ENCODE measurements around the gene SH3BGRL3. TPM values are rescaled to one million over a fixed set of nuclear protein-coding genes. Genes with fewer than 3 reads are reported as not detected.
"Not testable (repeated sequence)": the region's sequence is repeated elsewhere in the genome, so short reads cannot be mapped to it uniquely, and the experiment has no call there.

The SH3BGRL3 gene
- total RNA-seq, 1 experiment from 2014 or later: 42.7 TPM

DNA sequence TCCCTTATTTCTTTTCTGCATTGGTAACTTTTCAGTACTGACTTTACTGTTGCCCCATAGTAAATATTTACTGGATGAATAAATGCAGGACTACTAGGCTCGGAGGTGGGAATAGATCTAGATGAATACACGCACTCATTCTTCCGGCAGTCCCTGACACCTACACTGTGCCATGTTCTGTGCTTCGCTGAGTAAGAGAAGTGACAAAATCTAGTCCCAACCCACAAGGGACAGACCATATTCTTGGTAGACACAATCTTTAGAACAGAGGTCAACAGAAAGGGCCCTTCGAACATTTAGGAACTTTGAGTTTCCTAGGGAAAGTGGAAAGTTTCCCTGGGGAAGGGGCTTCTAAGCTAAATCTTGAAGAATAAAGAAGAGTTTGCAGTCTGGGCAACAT lies 34.6 kb downstream of the SH3BGRL3 start:
- no peak for DNase-seq (ENCODE audit: extremely low read depth, low read depth)

- DNase-seq (ENCODE audit: extremely low read depth, low read depth): no peak
Observed at GRCh38 chr1:26315874-26316850, 36.3 kb downstream of the SH3BGRL3 start.

DNA sequence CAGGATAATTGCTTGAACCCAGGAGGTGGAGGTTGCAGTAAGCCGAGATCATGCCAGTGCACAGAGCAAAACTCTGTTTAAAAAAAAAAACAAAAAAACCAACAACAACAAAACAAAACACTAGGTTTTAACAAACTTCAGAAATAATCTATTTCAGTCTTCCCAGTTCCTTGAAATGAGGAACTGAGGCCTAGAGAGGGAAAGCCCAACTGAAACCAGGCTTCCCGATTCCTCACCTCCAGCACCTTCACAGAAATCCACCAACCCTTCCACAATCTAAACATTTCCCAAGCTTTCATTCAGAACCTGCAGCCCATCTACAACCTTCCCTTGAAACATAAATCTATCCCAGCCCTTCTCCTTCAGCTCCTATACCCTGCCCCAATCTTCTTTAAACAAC lies 37.3 kb downstream of the SH3BGRL3 start:
- DNase-seq (ENCODE audit: extremely low read depth, low read depth): no peak

- DNase-seq (ENCODE audit: extremely low read depth, low read depth): no peak
Observed at GRCh38 chr1:26317612-26318337, 37.9 kb downstream of the SH3BGRL3 start, which contains the start of gene CD52. Gene CD52, plus strand, starts transcription at chr1:26317958. Its CDS starts 60 bp downstream, at chr1:26318018.

DNA sequence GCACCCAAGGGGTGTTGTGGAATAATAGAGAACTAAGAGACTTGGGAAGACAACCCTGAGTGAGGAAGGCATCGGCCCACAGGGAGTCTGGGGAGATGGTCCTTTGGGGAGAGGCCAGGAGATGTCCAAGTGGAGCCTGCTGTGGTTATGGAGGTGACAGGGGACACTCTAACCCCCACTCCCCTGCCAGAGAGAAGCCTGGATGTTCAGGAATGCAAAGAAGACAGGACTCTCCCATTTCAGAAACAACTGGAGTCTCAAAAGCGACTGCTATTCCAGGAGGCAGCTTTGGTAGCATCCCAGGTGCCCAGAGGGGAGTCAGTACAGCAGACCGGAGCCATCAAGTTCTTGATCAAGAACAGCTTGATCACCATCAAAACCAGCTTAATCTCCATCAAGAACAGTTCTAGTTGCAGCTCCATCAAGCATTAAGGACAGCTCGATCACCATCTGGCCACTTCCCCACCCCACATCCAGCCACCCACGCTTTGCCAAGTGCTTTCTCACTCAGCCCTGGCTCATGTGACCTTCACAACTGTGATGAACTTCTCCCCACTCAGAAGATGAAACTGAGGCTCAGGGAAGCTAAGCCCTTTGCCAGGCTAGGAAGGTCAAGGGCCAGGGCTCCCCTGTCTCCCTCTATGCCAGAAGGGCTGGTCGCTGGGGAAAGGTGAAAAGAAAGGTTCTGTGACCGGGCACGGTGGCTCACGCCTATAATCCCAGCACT lies 38.6 kb downstream of the SH3BGRL3 start:
- DNase-seq (ENCODE audit: extremely low read depth, low read depth): no peak

- DNase-seq (ENCODE audit: extremely low read depth, low read depth): no peak
Observed at GRCh38 chr1:26320896-26321295, 41.0 kb downstream of the SH3BGRL3 start.

DNA sequence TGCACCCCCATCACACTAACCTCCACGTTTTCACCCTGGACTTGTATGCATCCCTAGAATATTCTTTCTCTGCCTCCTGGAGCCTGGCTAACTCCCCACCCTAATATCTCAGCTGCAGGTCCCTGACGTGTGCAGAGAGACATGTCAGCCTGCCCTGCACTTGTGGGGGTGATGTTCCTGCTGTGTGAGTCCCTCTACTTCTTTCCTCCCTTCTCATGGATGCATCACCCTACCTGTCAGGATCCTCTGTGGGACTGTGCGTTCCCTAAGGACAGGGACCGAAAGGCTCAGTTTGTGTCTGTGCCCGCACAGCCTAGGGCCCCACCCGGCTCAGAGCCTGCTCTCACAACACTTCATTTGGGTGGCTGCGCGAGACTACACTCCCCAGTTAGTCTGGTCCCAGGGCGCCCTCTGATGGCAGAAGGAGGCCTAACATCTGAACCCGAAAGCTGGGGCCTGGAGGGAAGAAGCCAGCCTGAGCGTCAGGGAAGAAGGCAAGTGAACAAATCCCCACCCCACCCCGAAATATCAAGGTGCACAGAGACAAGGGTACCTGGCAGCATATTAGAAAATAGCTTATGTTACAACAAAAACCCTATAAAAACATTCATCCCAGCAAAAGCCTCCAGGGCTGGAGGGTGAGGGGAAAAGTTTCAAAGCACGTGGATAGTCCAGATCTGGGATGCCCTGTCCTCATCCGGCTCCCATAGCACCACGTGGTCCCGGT lies 41.6 kb downstream of the SH3BGRL3 start:
- DNase-seq (ENCODE audit: extremely low read depth, low read depth): peak; percentile 78

GRCh38 chr1:26322042-26322331 lies 42.1 kb downstream of the SH3BGRL3 start:
- DNase-seq (ENCODE audit: extremely low read depth, low read depth): no peak

DNA sequence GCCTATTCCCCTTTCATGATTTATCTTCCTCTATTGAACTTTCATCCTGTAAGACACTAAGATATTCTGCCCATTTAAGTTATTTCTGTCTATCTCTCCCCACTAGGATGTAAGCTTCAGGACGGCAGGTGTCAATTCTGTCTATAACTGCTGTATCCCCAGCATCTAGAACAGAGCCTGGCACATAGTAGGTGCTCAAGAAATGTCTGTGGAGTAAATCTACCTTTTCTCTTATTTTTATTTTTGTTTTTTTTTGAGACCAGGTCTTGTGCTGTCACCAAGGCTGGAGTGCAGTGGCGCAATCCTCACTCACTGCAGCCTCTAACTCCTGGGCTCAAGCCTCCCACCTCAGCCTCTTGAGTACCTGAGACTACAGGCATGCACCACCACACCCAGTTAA lies 43.5 kb downstream of the SH3BGRL3 start:
- DNase-seq (ENCODE audit: extremely low read depth, low read depth): no peak

DNA sequence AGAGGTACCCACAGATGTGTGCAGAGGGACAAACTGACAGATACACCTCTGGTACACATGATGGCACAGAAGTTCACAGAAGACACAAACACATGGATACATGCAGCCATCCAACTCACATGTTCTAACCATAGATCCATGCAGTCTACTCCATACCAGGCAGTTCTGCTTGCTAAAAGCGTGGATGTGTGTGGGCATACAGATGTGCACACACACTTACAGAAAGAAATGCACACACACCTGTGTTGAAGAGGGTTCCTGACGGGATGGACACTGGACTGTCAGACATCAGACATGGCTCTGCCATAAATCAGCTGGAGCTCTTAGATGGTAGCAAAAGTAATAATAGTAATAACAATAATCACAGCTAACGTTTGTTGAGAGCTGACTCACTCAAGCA lies 44.7 kb downstream of the SH3BGRL3 start:
- DNase-seq (ENCODE audit: extremely low read depth, low read depth): no peak

DNA sequence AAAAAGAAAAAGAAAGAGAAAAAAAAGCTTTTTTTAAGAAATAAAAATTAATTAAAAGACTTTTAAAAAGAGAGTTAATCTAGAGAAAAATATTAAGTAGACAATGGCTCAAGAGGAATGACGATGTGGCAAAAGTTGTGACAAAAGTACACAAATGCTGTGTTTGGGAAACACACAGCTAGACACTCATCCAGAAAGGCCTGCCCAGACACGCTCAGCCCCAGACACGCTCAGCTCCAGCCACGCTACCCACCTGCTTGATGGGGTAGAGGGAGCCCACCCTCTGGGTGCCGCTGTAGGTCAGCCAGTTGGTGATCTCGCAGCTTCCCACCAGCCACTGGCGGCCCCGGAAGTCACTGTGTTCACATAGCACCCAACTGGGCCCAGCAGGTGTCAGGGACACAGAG lies 48.1 kb downstream of the SH3BGRL3 start:
- DNase-seq (ENCODE audit: extremely low read depth, low read depth): no peak

- DNase-seq (ENCODE audit: extremely low read depth, low read depth): no peak
Observed at GRCh38 chr1:26328597-26328996, 48.7 kb downstream of the SH3BGRL3 start.

GRCh38 chr1:26329380-26329779 lies 49.5 kb downstream of the SH3BGRL3 start:
- DNase-seq (ENCODE audit: extremely low read depth, low read depth): not testable (repeated sequence)

DNA sequence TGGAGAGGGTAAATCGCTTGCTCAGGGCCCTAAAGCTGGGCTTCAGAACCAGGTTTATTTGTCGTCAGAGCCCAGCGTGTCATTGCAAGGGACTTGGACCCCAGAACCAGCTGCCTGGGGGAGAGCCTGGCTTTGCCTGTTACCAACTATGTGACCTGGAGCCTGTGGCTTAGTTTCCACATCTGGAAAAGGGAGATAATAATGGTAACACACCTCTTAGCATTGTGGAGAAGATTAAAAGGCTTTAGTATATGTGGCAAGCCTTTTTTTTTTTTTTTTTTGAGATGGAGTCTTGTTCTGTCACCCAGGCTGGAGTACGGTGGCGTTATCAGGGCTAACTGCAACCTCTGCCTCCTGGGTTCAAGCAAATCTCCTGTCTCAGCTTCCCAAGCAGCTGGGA lies 50.4 kb downstream of the SH3BGRL3 start:
- DNase-seq (ENCODE audit: extremely low read depth, low read depth): no peak

Other genes starting within 250 kb of the SH3BGRL3 start
- not detected in 2 replicates for gene SLC30A2, start 234.0 kb upstream of the SH3BGRL3 start, total RNA-seq (2014; rRNA removed; shearing (Covaris generic))
- gene TRIM63, start 212.5 kb upstream of the SH3BGRL3 start, total RNA-seq (2014; rRNA removed; shearing (Covaris generic)): not detected in 2 replicates
- gene PDIK1L, start 168.3 kb upstream of the SH3BGRL3 start, total RNA-seq (2014; rRNA removed; shearing (Covaris generic)): 7.6 and 7.9 TPM in 2 replicates
- gene FAM110D, start 121.0 kb upstream of the SH3BGRL3 start, total RNA-seq (2014; rRNA removed; shearing (Covaris generic)): not detected in 2 replicates
- gene C1orf232, start 111.1 kb upstream of the SH3BGRL3 start, total RNA-seq (2014; rRNA removed; shearing (Covaris generic)): not detected in 2 replicates
- gene ZNF593, start 110.2 kb upstream of the SH3BGRL3 start, total RNA-seq (2014; rRNA removed; shearing (Covaris generic)): 39.1 and 50.8 TPM in 2 replicates
- not detected in 2 replicates for gene ZNF593OS, start 108.3 kb upstream of the SH3BGRL3 start, total RNA-seq (2014; rRNA removed; shearing (Covaris generic))
- gene CNKSR1, start 102.6 kb upstream of the SH3BGRL3 start, total RNA-seq (2014; rRNA removed; shearing (Covaris generic)): 0.52 and 0.92 TPM in 2 replicates
- not detected in 2 replicates for gene CATSPER4, start 89.5 kb upstream of the SH3BGRL3 start, total RNA-seq (2014; rRNA removed; shearing (Covaris generic))
- 32.3 and 36.8 TPM in 2 replicates for gene CEP85, start 45.9 kb upstream of the SH3BGRL3 start, total RNA-seq (2014; rRNA removed; shearing (Covaris generic))
- gene UBXN11, start 26.6 kb downstream of the SH3BGRL3 start, total RNA-seq (2014; rRNA removed; shearing (Covaris generic)): 3.9 and 4.2 TPM in 2 replicates
- gene CD52, start 37.9 kb downstream of the SH3BGRL3 start, total RNA-seq (2014; rRNA removed; shearing (Covaris generic)): not detected in 2 replicates
- 0.20 TPM in 1 of 2 replicates, not detected in the other for gene CRYBG2, start 74.0 kb downstream of the SH3BGRL3 start, total RNA-seq (2014; rRNA removed; shearing (Covaris generic))
- not detected in 2 replicates for gene ZNF683, start 92.7 kb downstream of the SH3BGRL3 start, total RNA-seq (2014; rRNA removed; shearing (Covaris generic))
- not detected in 2 replicates for gene LIN28A, start 130.7 kb downstream of the SH3BGRL3 start, total RNA-seq (2014; rRNA removed; shearing (Covaris generic))
- gene DHDDS, start 152.2 kb downstream of the SH3BGRL3 start, total RNA-seq (2014; rRNA removed; shearing (Covaris generic)): 20.3 and 24.9 TPM in 2 replicates
- gene HMGN2, start 192.4 kb downstream of the SH3BGRL3 start, total RNA-seq (2014; rRNA removed; shearing (Covaris generic)): 301 and 331 TPM in 2 replicates
- gene RPS6KA1, start 249.7 kb downstream of the SH3BGRL3 start, total RNA-seq (2014; rRNA removed; shearing (Covaris generic)): 11.5 and 11.7 TPM in 2 replicates

All from NCI-H460 (cell line).